Right lobe of liver (tissue), 6 donors: ENCODE data around the gene RABL3. TPM values are rescaled to one million over a fixed set of nuclear protein-coding genes. Genes with fewer than 3 reads are reported as not detected.
"Not testable (repeated sequence)": the region's sequence is repeated elsewhere in the genome, so short reads cannot be mapped to it uniquely, and the experiment has no call there.

Experiments used
- ATAC-seq, 4 donors: fragments of 200-7000 bp; cut with Tn5 transposase; one replicate each; pipeline ENCODE4 v1.9.1; 2020; ENCODE audit warnings: mild to moderate bottlenecking in 4 of 4, moderate library complexity in 4 of 4
- DNase-seq, 3 donors: peaks; one replicate each; pipeline ENCODE4 v3.0.0-alpha.2; 2020
- H3K27ac ChIP-seq, 3 donors: fragments of 200-600 bp; one replicate each; pipeline ENCODE4 v1.8.0; 2022
- H3K27me3 ChIP-seq, 2 donors: fragments of 200-600 bp; one replicate each; pipeline ENCODE4 v1.8.0; 2022
- H3K36me3 ChIP-seq, 4 donors: fragments of 200-600 bp; sonication (generic) in 1 of 4; one replicate each; pipeline versions ENCODE4 v1.5.1 to v1.8.0; 2017 to 2022; ENCODE audit warnings: control low read depth in 1 of 4
- H3K4me1 ChIP-seq, 4 donors: fragments of 200-600 bp; sonication (generic) in 1 of 4; one replicate each; pipeline versions ENCODE4 v1.5.1 to v1.8.0; 2017 to 2022; ENCODE audit warnings: control low read depth in 1 of 4
- H3K4me3 ChIP-seq, 3 donors: fragments of 200-600 bp; one replicate each; pipeline ENCODE4 v1.8.0; 2022
- H3K9me3 ChIP-seq, 4 donors: fragments of 200-600 bp; sonication (generic) in 1 of 4; one replicate each; pipeline versions ENCODE4 v1.5.1 to v1.8.0; 2017 to 2022; ENCODE audit warnings: control low read depth in 1 of 4
- POLR2A ChIP-seq: fragments of 450-650 bp; IDR thresholded peaks from one replicate; pipeline ENCODE4 v1.6.1; 2017; ENCODE audit warnings: antibody characterized with exemption, mild to moderate bottlenecking
- WGBS: methylation state at CpG from one replicate; pipeline ENCODE4 v1.1.6; 2018; ENCODE audit warnings: low coverage, low lambda C conversion rate; ENCODE audit not compliant: insufficient coverage; ENCODE audit errors: missing lambda C conversion rate; 5-methylcytosine and 5-hydroxymethylcytosine counted together
- intact Hi-C, 2 donors: fragments of 100-400 bp; cut with DNase I; formaldehyde crosslinking; loops; one replicate each; pipeline versions ENCODE4 v1.11.2 to v1.14.1; 2022
- total RNA-seq, 6 experiments: library from RNA; depleted of rRNA in 2 of 6; stranded (reverse); fragments of >200 nt in 2 of 6; fragmentation: NEBNext Ultra II Directional in 3 of 6; extraction: Animal tissue kit (Norgen Biotek cat#: 25700) in 3 of 6; gene quantifications; one replicate each; pipeline versions ENCODE4 v1.1.0 to v1.2.4, GENCODE V29; 2016 to 2023
- TF ChIP-seq, protein P1 (sequence below), 4 donors: fragments of 200-600 bp in 3 of 4; fragments of 450-650 bp in 1 of 4; IDR thresholded peaks; one replicate each; pipeline versions ENCODE4 v1.5.1 to v1.8.0; 2016 to 2022; ENCODE audit warnings: antibody characterized with exemption in 4 of 4, mild to moderate bottlenecking in 2 of 4
- donor health status: DM: no; HTN: yes; CAD: no.
- donor health status: DM: no; HTN: no; CAD: no.
- donor health status: DM: no; HTN: no; CAD: no.
- donor health status: DM: no; HTN: yes; CAD: no.
- donor health status: DM: no; HTN: yes; CAD: no.

The RABL3 gene
- total RNA-seq, 6 experiments from 2014 or later, result 12.0 to 18.4 (median 13.2) TPM

DNA sequence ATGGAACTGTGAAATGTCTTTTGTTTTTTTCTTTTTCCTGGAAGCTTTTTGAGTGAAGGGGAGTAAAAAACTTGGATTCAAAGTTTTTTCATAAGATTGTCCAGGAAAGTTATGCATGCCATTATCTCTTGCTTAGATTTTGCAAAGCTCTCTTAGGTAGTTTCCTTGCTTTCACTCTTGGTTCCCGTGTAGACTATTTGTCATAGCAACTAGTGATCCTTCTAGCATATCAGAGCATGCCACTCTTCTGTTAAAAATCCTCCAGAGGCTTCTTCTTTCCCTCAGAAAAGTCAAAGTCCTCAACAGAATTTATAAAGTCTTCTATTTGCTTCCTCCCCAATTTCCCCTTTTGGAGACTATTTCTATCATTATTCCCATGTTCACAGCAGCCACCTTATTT, 21.3 kb upstream of the RABL3 start:
- H3K36me3 ChIP-seq, result no peaks in the 10 kb centered on the region
- intact Hi-C loops, result no loop called here
- no peak for TF ChIP-seq POLR2A
- TF ChIP-seq, protein P1, sequence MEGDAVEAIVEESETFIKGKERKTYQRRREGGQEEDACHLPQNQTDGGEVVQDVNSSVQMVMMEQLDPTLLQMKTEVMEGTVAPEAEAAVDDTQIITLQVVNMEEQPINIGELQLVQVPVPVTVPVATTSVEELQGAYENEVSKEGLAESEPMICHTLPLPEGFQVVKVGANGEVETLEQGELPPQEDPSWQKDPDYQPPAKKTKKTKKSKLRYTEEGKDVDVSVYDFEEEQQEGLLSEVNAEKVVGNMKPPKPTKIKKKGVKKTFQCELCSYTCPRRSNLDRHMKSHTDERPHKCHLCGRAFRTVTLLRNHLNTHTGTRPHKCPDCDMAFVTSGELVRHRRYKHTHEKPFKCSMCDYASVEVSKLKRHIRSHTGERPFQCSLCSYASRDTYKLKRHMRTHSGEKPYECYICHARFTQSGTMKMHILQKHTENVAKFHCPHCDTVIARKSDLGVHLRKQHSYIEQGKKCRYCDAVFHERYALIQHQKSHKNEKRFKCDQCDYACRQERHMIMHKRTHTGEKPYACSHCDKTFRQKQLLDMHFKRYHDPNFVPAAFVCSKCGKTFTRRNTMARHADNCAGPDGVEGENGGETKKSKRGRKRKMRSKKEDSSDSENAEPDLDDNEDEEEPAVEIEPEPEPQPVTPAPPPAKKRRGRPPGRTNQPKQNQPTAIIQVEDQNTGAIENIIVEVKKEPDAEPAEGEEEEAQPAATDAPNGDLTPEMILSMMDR (IDR thresholded peaks at IDR 0.05), result no peak
- peaks cover 0 to 18% (median 5%) of the 10 kb centered on the region in 4 donors for H3K4me1 ChIP-seq
- H3K27ac ChIP-seq, result no peak overlapping the region
- H3K9me3 ChIP-seq, result no peaks in the 10 kb centered on the region
- ATAC-seq (no peak), DNase-seq (no peak)
- WGBS, result 47% methylated on average over 1 of the region's 1 CpG
- H3K27me3 ChIP-seq, result no peaks in the 10 kb centered on the region
- H3K4me3 ChIP-seq, result no peak overlapping the region

DNA sequence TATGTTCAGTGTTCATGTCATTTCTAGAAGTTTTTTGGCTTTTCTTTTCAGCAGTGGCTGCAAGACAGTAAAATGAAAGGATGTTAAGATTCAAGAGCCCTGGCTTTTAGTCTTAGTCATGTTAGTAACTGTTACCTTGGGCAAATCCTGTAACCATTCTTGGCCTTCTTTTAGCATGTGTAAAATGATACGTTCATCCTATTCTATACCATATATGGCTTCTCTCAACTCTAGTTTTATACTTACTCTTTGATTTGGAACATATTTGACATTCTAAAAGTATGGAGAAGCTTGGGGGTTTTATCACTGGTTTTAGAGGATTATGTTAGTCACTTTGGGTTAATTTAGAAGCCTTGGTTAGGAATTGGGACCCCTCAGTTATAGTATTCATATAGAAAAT, 20.3 kb upstream of the RABL3 start:
- 100% methylated on average over 1 of the region's 1 CpG for WGBS
- intact Hi-C loops, result no loop called here

DNA sequence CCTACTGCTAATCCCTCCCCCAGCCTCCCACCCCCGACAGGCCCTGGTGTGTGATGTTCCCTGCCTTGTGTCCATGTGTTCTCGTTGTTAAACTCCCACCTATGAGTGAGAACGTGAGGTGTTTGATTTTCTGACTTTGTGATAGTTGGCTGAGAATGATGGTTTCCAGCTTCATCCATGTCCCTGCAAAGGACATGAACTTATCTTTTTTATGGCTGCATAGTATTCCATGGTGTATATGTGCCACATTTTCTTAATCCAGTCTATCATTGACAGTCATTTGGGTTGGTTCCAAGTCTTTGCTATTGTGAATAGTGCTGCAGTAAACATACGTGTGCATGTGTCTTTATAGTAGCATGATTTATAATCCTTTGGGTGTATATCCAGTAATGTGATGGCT, 16.2 kb upstream of the RABL3 start:
- 78% methylated on average over 4 of the region's 4 CpGs for WGBS

More for the DNA sequence above, 20.3 kb upstream of the RABL3 start:
- ATAC-seq, result no peak
- Histone ChIP-seq H3K4me3 (no peak overlapping the region), H3K36me3 (no peaks in the 10 kb centered on the region), H3K9me3 (no peaks in the 10 kb centered on the region), H3K4me1 (peaks cover 0 to 18% (median 5%) of the 10 kb centered on the region in 4 donors), H3K27me3 (no peaks in the 10 kb centered on the region), H3K27ac (no peak overlapping the region)
- TF ChIP-seq, protein P1 (IDR thresholded peaks at IDR 0.05), result no peak
- TF ChIP-seq POLR2A, result no peak
- no peak for DNase-seq

DNA sequence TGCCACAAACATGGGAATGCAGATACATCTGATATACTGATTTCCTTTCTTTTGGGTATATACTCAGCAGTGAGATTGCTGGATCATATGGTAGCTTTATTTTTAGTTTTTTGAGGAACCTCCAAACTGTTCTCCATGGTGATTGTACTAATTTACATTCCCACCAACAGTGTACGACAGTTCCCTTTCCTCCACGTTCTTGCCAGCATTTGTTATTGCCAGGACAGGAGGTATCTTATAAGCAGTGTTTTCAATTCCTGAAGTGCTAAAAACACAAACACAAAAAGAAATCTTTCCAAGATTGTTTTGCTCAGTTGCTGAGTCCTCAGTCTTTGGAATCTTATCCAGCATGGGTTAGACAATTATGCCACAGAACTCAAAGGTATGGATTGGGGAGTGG, 13.7 kb upstream of the RABL3 start:
- no peaks in the 10 kb centered on the region for H3K27me3 ChIP-seq
- TF ChIP-seq, protein P1 (IDR thresholded peaks at IDR 0.05), result no peak
- TF ChIP-seq POLR2A, result no peak
- H3K27ac ChIP-seq, result no peak overlapping the region
- 60% methylated on average over 2 of the region's 2 CpGs for WGBS
- ATAC-seq, result no peak
- H3K36me3 ChIP-seq, result peaks cover 0 to 3% (median 0%) of the 10 kb centered on the region in 4 donors
- no peaks in the 10 kb centered on the region for H3K4me1 ChIP-seq
- no peaks in the 10 kb centered on the region for H3K9me3 ChIP-seq
- H3K4me3 ChIP-seq, result no peak overlapping the region
- intact Hi-C loops, result no loop called here
- DNase-seq, result no peak

More for the DNA sequence above, 16.2 kb upstream of the RABL3 start:
- H3K9me3 ChIP-seq, intact Hi-C loops, H3K4me3 ChIP-seq, DNase-seq, H3K4me1 ChIP-seq, H3K27ac ChIP-seq, H3K27me3 ChIP-seq, ATAC-seq, H3K36me3 ChIP-seq: not testable (repeated sequence)

DNA sequence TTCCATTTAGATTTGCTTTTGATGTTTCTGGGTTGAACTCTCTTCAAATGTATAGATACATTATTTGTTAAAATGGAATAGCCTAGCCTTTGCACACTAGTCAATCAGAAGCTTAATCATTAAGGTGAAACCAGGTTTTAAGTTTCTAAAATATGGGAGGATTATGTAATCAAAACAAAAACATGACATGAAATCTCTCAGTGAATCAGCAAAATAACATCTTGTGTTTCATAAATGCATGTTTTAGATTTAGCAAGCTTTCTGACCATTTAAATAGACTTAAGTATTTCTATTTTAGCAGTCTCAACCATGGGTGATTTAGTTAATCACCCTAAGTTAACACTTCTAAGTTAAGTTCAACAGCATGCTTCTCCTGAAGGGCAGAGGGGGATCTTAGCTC, 11.5 kb upstream of the RABL3 start:
- peaks cover 0 to 6% (median 0%) of the 10 kb centered on the region in 4 donors for H3K36me3 ChIP-seq
- no peak overlapping the region for H3K4me3 ChIP-seq
- no peak overlapping the region for H3K27ac ChIP-seq
- no peak for ATAC-seq
- no peaks in the 10 kb centered on the region for H3K27me3 ChIP-seq
- no peak for DNase-seq
- no peaks in the 10 kb centered on the region for H3K9me3 ChIP-seq
- intact Hi-C loops, result no loop called here
- no peaks in the 10 kb centered on the region for H3K4me1 ChIP-seq
- TF ChIP-seq POLR2A, result no peak
- TF ChIP-seq, protein P1 (IDR thresholded peaks at IDR 0.05), result no peak
